HG03457 (cell line): ENCODE data around the gene KDM4B.

Experiments
- ATAC-seq: cut with Tn5 transposase; IDR thresholded peaks from one replicate; pipeline ENCODE4 v1.9.1; 2021; ENCODE audit warnings: moderate number of reproducible peaks; ENCODE audit not compliant: unreplicated experiment

The KDM4B gene

GRCh38 chr19:5119297-5119998, 150.5 kb downstream of the KDM4B start:
- no peak for ATAC-seq

DNA sequence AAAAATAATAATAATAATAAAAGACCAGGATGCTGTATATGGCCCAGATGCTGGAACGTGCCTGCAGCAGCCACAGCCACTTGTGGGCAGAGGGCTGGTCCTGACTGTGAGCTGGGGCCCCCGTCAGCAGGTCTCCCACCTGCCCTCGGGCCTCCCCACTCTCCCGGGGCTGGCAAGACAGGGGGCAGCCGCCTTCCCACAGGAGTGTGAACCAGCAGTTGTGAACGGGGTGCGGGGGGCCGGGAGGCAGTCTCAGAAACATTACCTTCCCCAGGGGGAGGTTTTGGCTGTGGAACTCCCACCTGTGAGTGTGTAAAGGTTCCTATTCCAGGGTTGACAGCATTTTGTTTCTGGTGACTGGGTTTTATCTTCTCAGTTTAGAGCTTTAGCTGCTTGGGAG, 151.4 kb downstream of the KDM4B start:
- ATAC-seq = no peak

GRCh38 chr19:5120833-5121232, 151.9 kb downstream of the KDM4B start:
- ATAC-seq = no peak

DNA sequence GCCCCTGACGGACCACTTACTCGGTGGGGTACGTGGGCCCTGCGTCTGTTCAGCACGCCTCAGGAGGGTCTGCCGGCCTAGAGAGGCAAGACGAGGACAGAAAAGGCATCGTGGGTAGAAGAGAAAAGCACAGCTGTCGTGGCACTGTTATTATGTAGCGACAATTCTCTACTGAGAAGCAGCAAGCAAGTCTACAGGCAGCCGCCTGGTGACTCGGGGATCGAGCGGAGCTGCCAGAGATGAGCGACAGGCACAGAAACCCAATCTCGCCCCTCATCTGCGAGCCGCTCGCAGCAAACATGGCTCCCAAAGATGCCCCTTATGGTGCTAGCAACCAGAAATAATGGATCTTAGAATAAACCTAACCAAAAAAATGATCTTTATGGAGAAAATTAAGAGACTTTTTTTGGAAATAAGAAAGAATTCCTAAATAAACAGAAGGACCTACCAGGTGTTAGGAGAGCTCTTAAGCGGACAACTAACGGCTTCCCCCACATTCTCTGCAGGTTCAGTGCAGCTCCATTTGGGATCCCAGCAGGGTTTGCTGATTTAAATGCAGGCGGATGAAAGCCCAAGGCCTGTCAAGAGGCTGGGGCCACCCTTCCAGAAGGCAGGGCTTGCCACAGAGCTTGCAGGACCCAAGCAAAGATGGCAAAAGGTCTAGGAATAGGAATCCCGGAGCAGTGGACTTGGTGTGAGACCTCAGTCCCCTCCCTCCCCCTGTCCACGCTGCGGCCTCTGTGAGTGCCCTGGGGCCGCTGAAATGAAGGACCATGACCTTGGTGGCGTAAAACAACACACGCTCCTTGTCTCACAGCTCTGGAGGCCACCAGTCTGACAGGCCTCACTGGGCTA, 152.6 kb downstream of the KDM4B start:
- no peak for ATAC-seq

- ATAC-seq = no peak
These were observed 153.1 kb downstream of the KDM4B start for GRCh38 chr19:5122121-5122400.

- no peak for ATAC-seq
These were observed 153.9 kb downstream of the KDM4B start for GRCh38 chr19:5122671-5123409.

GRCh38 chr19:5123646-5124045, 154.7 kb downstream of the KDM4B start:
- ATAC-seq = no peak

DNA sequence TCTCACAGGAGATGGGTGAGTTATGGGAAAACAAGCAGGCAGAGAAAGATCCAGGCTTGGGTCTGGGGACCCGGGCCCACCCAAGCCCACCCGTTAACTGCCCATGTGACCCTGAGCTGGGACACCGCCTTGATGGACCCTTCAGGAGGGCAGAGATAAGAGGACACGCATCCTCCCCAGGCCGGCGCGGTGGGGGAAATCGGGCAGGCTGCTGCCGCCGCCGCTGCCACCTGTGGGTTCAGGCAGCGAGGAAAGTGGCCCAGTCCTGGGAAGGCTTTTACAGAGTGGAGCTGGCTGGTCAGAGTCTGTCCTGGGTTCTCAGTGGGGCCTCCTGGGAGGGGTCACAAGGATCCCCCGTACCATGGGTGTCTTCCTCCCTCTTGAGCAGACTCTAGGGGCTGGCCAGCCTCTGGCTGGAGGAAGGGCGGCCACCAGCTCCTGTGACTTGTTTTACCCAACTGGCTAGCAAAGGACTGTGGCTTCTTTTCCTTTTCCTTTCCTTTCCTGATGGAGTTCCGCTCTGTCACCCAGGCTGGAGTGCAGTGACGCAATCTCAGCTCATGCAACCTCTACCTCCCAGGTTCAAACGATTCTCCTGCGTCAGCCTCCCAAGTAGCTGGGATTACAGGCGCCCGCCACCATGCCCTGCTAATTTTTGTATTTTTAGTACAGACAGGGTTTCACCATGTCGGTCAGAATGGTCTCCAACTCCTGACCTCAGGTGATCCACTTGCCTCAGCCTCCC, 155.4 kb downstream of the KDM4B start:
- no peak for ATAC-seq

- no peak for ATAC-seq
These were observed 156.5 kb downstream of the KDM4B start for GRCh38 chr19:5125376-5125775.

GRCh38 chr19:5125797-5126497, 157.0 kb downstream of the KDM4B start:
- no peak for ATAC-seq

DNA sequence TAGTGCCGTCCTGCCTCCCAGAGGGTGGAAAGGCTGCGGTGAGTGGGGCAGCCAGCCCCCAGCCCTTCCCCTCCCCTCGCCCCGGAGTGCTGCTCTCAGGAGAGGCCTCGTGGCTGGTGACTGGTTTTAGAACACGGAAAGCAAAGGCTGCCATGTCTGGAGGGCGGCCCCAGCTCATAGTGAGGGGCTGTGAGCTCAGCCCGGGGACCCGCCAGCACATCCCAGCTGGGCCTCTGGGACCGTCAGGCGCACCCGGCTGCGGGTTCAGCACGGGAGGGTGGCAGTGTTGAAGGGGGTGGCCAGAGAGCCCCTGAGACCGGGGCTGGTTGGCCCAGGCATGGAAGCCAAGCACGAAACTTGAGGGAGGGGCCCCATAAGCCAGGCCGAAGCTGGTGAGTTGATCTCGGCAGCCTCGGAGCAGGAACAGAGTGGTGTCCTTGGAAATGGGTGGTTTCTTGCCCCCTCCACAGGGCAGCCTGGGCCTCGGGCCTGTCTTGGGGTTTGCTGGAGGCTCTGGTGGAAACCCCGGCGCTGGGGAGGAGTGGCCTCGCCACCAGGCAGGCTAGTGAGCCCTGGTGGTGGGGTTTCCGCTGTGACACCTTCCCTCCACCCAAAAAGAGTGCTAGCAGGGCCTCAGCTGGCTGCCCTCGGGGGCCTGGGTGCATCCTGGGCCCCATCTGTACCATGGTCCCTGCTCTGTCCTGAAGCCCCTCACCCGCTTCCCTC, 157.7 kb downstream of the KDM4B start:
- ATAC-seq = no peak

DNA sequence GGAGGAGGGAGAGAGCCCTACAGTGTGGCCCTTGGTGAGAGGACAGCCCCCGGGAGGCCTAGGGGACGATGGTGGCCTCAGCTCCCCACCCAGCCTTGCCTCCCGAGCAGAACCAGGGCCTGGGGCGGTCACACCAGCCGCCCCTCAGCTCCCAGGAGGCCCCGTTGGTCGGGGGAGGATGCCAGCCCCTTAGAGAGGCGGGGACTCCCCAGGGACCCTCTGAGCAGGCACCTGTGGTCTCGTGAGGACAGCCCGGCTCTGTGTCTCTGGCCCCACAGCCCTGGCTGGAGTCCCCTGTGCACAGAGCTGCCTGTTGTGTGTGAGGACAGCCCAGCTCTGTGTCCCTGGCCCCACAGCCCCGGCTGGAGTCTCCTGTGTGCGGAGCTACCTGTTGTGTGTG, 158.8 kb downstream of the KDM4B start:
- ATAC-seq = no peak

- ATAC-seq = no peak
These were observed 159.5 kb downstream of the KDM4B start for GRCh38 chr19:5128251-5128935.

- no peak for ATAC-seq
These were observed 160.1 kb downstream of the KDM4B start for GRCh38 chr19:5128936-5129389.

DNA sequence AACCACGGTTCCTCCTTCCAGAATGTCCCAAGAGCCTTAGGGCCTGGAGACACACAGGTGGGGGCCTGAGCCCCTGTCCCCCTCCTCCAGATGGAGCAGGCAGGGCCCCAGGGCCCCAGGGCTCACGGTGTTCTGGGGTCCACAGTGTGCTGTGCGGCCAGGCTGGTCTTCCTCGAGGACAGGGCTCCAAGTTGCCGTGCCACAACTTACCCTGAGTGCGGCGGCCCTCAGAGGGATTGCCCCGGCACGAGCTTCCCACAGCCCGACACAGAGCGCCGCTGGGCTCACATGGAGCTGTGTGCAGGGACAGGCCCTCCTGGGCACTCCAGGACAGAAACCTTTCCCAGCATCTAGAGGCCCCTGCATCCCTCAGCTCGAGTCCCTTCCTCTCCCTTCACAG, 160.8 kb downstream of the KDM4B start:
- no peak for ATAC-seq

DNA sequence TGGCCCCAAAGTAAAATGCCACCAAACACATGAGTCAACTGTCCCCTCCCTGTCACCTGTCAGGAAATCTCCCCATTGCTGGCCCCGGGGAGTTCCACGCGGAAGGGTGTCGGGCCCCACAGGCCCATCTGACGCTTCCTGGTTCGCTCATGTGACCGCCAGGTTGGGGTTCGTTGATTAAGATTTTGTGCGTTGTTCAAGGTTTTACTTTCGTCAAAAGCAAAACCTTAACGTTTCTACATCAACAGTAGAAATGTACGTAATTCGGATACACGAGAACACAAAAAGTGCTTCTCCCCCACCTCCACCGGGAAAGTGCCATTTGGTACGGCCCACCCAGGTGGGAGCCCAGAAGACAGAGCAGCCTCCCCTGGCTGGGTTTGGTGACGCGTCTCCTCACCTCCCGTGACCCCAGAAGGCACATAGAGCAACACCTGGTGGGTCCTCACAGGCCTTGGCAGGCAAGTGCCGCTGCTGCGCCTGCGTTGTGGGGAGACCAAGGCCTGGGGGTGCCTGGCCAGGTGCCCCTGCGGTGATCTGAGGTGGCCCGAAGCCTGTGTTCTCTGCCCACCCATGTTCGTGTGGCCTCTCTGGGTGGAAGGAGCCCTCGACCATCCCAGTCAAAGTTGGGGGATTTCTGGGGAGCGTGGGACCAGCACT, 161.6 kb downstream of the KDM4B start:
- no peak for ATAC-seq

DNA sequence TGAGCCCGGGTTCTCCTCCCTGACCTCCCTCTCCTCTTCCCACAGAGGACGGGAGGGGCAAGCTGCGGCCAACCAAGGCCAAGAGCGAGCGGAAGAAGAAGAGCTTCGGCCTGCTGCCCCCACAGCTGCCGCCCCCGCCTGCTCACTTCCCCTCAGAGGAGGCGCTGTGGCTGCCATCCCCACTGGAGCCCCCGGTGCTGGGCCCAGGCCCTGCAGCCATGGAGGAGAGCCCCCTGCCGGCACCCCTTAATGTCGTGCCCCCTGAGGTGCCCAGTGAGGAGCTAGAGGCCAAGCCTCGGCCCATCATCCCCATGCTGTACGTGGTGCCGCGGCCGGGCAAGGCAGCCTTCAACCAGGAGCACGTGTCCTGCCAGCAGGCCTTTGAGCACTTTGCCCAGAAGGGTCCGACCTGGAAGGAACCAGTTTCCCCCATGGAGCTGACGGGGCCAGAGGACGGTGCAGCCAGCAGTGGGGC, 162.2 kb downstream of the KDM4B start:
- no peak for ATAC-seq

GRCh38 chr19:5131506-5132205, 162.7 kb downstream of the KDM4B start:
- ATAC-seq = no peak
